Stimulated activated CD4-positive, alpha-beta T cell treated with anti-CD3 and anti-CD28 coated beads, Interleukin-2, amount 100 ng/mL, for 4 hours (primary cell): Measurements from ENCODE around the gene EVX1.

ENCODE experiments used
- DNase-seq: peaks from one replicate; pipeline ENCODE4 v3.0.0-alpha.2; 2020; ENCODE audit warnings: low read depth

The EVX1 gene

GRCh38 chr7:27250557-27251070 is 8.0 kb downstream of the EVX1 start:
- DNase-seq, result no peak

GRCh38 chr7:27251136-27251651 is 8.6 kb downstream of the EVX1 start:
- no peak for DNase-seq

GRCh38 chr7:27251652-27252590 is 9.3 kb downstream of the EVX1 start:
- DNase-seq, result no peak

- DNase-seq, result no peak
Observed at GRCh38 chr7:27254625-27255024, 12.0 kb downstream of the EVX1 start.

GRCh38 chr7:27260211-27260610 is 17.6 kb downstream of the EVX1 start:
- DNase-seq, result no peak

GRCh38 chr7:27262121-27262520 is 19.5 kb downstream of the EVX1 start:
- DNase-seq, result no peak

- no peak for DNase-seq
Observed at GRCh38 chr7:27263781-27264180, 21.2 kb downstream of the EVX1 start.

GRCh38 chr7:27269455-27269854 is 26.9 kb downstream of the EVX1 start:
- no peak for DNase-seq

- DNase-seq, result no peak
Observed at GRCh38 chr7:27271384-27271783, 28.8 kb downstream of the EVX1 start.

GRCh38 chr7:27277628-27278027 is 35.0 kb downstream of the EVX1 start:
- DNase-seq, result no peak

GRCh38 chr7:27283558-27283957 is 41.0 kb downstream of the EVX1 start:
- DNase-seq, result no peak

GRCh38 chr7:27295236-27295635 is 52.6 kb downstream of the EVX1 start:
- DNase-seq, result no peak

GRCh38 chr7:27297356-27297755 is 54.8 kb downstream of the EVX1 start:
- no peak for DNase-seq
